Kasumi-1 (cell line): ENCODE measurements around the gene LPP.

ENCODE experiments used
- DNase-seq, 2 experiments: peaks; one replicate each; lab custom pipeline; 2025; lab: John Stamatoyannopoulos, UW

The LPP gene

DNA sequence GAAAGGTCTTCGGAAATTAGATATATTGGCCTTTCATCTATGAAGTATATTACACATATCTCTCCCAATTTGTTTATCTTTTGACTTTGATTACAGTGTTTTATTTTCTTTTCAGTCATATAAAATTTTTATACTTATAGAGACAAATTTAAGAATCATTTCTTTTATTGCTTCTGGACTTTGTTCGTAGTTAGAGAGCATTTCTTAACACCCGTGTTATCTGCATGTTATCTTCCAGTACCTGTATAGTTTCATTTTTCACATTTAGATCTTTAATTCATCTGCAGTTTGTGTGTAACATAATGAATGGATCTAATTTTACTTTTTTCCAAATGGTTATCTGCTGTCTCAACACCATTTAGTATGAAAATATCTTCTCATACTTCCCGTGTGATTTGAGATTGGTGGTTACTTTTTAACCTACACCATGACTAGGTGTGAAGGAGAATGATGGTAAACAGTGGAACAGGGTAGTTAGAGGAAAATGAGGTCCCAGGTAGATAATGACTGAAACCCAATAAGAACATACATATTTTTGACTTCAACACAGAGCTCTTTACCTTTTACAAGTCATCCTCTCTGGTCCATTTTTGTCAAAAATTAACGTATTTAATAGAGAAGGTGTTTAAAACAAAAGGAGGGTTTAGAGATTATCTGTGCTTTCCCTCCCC lies 99.3 kb downstream of the LPP start:
- DNase-seq = no peak

DNA sequence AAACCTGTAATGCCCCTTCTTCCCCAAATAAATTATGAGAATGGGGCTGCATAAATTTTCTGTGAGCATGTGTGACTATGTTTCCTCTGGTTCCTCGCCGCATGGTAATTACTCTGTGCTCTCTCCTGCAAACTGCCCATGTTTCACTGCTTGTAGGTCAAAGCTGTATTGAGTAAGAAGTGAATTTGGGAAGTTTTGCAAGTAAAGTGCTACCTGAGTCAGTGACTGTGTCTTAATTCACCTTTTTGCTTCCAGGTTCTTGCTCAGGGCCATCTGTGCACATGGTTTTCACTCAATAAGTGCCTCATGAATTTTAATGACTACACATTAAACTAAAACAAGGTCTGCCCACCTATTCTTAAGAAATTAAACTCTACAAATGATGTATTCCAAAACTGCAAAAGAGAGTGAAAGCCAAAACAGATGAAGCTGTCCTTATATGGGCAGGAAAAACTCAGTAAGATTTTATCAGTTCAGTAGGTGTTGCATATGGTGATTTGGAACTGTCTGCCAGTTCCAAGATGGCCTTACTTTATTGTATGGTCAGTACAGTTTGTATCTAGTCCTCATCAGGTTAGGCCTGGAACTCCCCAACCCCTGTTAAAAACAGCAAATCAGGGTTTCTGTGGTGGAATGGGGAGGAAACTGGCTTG lies 100.0 kb downstream of the LPP start:
- DNase-seq = no peak

DNA sequence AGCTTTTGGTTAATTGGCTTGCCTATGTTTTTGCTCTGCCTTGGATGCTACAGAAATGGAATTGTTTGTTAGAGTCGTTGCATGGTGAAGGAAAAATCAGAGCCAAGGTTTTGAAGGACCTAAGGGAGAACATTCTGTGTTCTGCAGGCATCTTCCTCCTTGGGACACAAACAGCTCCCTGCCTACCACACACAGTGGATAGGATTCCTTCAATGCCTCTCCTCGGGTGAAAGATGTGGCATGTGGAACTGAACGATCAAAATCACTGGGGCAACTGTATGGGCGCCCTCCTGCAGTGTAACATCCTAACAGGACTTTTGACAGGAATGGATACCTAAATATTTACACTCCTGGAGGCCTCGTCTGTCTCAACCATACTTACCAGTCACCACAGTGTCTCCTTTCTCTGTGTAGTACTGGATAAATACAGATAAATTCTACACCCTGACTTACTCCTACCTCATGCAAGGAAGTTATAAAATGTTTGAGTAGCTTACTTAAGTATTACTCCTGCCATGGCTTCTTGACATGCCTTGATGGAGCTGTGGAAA lies 100.6 kb downstream of the LPP start:
- no peak for DNase-seq

DNA sequence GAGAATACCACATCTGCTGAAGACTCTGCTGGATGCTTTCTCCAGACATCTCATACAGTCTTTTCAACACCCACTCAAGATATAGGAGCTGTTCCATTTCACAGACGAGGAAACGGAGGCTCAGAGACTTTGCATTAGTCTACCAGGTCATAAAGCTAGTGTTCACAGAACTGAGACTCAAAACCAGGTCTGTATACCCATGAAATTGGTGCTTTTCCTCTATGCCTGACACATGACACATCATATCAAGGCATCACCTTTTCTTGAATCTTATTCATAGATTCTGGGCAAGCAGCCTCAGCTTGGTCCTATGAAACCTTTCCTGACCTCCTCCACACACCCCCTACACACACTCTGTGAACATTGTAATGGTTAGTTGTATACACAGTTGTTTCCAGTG lies 101.2 kb downstream of the LPP start:
- DNase-seq = no peak

DNA sequence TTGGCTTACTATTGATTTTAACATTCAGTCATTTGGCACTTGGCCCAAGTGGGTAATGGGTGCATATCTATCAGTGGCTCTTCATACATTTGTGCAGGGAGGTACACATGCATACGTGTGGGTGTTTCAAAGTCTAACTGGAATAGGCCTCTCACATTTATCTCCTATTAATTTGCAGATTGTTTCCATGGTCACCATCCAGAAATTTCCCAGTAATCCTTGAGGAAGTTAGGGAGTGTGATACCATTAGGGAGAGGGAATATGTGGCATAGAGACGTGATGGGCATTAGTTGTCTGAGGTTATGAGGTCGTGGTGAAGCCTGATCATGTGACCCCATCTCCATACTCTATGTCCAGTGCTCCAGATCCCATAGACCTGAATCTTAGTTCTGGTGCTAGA lies 102.8 kb downstream of the LPP start:
- no peak for DNase-seq

DNA sequence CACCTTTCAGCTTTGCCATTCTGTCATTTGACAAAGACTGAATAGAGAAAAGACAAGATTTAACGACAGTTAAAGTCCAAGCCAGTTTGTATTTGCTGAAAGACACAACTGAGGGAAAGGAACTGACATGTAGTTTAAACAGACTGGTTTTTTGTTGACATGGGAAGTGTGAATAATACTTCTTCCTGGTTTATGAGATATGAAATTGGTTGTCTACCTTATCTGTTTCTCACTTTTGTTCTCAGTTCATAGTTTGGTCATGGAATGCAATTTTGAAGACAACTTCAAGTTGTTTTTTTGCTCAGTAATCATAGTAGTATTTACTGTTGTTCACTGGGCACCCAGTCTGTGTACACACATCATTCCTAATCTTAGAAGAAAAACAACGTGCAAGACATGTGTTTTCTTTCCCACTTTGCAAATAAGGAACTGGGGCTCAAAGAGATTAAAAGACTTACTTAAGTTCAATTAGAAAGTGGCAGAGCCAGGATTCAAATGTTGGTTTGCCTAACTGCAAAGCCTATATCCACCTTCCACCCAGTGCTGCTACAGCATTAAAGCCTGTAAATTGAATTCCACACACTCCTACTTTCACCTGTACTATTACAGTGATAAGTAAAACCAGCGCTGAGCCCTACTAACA lies 103.5 kb downstream of the LPP start:
- DNase-seq = no peak

DNA sequence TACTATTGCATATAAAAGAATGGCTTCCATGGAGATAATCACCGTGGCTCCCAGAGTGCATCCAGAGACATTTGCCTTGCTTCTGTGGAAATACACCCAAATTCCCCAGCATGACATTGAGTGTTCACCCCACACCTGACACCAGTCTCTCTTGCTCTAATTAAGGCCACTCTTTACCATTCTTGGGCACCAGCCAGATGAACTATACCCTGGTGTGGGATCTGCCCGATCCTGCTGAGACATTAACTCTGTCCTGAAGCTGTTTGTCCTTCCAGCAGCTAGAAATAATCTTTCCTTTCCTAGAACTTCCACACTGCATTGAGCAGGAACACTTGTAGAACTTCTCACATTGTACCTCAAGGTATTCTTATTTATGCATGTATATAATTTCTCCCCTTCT lies 105.2 kb downstream of the LPP start:
- no peak for DNase-seq

DNA sequence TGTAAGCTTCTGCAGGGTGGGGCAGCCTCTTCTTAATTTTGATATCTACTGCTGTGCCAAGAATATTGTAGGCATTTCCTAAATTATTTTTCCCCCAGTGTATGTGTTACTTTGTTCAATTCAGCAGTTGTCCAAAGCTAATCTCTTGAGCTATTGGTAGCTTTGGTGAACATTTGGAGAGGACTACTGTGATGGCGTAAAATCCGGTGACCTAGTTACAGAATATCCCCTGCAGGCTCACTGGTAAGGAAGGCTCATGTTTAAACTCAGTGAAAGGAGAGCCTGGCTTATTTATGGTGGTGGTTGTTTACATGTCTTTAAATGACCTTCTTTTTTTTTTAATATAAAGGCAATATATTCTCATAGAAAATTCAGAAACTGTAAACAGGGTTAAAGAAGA lies 105.6 kb downstream of the LPP start:
- no peak for DNase-seq

DNA sequence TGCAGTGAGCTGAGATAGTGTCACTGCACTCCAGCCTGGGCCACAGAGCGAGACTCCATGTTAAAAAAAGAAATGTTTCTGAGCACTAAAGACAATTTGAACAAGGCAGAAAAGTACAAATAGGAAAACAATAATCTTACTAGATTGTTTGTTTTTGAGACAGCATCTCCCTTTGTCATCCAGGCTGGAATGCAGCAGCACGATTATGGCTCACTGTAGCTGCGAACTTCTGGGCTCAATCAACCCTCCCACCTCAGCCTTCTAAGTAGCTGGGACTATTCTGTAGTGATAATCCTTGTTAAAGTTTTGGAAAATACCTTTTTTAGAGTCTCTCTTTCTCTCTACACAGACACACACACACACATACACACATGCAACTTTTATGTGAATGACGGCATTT lies 107.1 kb downstream of the LPP start:
- DNase-seq = no peak

DNA sequence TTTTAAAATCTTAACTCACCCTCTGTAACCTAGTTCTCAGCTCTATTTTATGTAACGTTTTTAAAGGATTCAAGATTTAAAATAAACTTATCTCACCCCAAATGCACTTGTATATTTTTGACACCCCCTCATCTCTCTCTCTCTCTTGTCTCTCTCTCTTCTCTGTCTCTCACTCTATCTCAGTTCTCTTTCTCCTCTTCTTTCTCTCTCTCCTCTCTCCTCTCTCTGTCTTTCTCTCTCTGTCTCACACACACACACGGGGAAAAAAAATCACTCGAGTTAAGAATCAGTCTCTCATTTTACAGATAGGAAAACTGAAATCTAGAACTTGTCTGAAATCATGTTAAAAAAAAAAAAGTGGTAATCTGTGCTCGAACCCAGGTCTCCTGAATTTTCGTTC lies 108.5 kb downstream of the LPP start:
- no peak for DNase-seq

DNA sequence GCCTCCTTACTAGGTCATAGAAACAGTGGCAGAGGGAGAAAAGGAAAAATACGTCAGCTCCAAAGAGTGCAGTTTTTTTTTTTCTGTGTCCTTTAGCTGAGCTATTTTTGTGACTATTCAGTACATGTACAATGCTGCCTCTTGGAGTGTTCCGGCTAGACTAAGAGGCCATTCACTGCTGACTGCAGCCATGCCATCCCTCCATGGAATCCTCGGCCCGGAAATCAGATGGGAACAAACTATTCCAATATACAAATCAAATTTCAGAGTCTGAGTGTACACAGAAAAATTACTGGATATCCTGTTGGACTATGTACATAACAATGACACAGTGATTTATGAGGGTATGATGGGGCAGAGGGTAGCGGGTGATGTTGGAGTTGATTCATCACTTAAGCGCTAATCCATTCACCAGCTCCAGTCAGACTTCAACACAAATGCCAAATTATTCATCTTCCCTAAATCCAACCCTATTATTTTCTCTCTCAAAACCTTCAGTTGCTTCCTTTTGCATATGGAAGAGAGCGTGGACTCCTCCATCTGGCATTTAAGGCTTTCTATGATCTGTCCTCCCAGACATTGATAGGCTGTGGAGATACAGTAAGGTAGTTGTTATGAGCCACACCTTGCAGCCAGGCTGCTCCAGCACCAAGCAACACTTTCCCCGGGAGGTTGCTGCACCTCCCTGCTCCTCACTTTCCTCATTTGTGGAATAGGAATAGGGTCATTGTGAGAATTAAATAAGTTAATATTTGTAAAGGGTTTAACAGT lies 109.1 kb downstream of the LPP start:
- no peak for DNase-seq

DNA sequence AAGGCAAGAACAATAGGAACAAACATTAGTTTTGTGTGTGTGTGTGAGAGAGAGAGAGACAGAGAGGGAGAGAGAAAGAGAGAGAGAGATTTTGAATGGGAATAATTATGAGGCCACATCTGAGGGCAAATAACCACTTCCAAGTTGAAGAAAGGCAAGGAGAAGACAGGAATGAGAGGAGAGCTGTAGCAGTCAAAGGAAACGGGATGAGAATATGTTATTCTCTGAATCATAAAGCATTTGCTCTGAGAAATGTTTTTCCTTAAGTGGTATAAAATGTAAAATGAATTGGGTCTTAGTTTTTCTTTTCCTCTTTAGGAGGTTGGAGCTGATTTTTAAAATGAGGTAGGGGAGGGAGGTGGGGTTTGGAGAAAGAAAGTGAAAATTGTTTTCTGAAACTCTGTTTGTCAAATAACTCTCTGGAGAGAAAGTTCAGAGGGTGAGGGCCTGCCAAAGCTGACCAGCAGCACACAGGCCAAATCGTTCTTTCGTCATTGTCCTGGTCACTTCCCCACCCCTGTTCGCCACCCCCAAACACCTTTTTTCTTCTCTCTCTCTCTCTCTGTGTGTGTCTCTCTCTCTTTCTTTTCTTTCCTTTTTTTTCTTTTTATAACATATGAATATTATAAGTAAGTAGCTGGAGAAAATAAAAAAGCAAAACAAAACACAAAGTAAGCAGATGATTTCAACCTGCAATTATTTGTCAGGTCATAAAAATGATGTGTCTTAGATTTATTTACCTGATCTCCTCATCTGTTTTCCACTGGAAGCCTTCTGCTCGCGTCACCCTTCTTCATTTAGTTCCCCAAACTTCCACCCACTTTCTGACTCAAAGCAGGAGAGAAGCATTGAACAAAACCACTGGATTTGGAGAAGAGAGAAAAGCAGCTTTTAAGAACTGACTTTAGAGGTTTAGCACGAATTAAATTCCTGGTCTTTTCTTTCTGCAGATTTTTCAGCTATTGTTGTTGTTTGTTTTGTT lies 110.6 kb downstream of the LPP start:
- no peak for DNase-seq

DNA sequence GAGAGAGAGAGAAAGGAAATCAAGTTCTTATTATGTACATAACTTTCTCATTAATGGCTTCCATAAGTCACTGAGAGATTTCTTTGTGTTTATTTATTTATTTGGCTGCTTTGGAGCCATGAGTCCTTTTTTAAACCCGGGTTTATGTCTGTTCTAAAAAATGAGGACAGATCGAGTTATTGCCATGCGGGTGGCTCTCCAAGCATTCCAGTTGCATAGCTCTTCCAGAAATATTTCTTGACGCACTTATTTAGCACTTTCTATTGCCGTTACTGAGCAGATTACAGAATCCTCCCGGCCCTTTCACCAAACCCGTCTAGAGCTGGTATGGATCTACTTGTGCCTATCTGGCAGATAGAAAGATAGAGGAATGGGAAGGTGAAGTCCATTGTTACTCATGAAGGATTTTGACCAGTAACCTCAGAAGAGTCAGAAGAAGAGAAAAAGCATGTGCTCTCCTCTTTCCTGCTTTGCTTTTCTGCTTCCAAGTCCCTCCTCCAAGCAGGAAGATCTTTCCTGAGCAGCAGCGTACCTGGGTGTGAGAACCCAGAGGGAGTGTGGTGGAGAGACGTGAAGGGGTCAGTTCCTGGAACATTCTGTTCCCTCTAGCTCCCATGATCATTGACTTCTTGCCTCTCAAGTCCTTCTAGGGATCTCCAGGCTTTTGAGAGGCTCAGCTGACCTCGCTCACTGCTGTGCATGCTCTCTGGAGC lies 112.8 kb downstream of the LPP start:
- no peak for DNase-seq

DNA sequence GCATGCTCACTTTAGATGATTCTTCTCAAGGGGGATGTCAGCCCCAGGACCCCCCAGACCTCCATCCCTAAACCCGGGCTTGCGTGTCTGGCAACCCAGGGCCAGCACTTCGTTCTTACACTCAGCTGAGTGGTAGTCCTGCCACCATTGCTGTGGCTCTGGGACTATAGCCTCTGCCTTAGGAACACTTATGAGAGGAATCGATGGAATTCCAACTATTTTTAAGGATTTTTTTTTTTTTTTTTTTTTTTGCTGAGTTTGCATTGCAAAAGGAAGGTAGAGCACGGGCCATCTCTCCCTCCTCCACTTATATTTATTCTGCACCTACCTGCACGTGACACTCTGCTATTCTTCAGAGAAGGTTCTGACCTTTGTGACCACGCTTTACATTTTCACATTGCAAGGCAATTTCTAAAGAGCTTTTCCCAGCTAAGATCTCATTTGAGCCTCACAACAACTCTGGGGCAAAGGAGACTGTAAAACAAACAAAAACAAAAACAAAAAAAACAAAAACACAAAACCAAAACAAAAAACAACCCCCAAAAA lies 113.9 kb downstream of the LPP start:
- no peak for DNase-seq

DNA sequence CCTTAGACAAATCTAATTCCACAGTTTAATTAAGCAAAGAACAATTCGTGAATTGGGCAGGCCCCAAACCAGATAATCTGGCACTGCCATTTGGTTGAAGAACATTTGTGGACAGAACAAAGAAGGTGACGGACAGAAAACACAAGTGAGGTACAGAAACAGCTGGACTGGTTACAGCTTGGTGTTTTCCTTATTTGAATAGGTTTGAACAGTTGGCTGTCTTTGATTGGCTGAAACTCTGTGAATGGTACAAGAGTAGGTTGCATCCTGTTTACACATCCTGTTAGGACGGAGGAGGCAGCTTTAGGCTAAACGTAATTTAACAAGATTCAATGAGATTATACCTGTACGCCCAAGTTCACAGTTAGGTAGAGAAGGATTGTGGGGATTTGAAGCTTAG lies 114.4 kb downstream of the LPP start:
- no peak for DNase-seq

DNA sequence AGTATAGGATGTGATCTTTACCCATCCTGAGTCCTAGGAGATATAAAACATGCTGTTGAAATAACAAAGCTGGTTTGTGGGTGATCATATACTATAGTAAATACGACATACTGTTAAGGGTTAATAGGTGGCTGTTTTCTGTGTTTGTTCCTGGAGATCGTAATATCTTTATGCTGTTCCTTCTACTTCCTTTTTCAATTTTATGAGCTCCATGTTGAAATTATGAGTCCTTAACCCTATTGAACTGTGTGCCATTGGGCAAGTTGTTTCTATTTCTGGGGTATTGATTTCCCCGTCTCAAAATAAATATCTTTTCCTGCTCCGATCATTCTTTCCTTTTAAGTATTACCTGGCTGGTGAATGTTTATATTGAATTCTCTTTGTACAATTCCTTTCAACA lies 115.1 kb downstream of the LPP start:
- DNase-seq = no peak

DNA sequence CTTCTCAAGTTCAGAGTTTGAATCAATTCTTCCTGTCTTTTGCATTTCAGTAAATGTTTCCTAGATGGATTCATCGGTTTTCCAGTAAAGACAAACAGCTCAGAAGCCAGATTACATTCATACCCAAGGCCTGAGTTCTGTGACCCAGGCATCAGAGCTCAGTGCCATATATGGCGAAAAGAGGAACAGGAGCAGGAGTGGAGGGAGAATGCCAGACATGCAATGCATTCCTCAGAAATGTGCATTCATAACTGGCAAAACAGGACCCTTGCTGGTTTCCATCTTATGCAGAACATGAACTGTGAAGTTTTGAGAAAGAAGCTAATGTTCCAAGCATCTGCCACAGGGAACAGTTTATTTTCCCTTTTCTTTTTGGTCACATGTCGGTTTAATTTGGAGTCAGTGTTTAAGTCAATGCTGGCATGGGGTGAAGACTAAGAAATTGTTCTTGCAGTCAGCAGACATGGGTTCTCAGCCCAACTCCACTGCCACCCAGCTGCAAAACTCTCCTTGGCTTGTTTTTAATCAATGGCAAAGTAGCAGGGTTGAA lies 116.5 kb downstream of the LPP start:
- DNase-seq = peak; percentile 58 to 68

DNA sequence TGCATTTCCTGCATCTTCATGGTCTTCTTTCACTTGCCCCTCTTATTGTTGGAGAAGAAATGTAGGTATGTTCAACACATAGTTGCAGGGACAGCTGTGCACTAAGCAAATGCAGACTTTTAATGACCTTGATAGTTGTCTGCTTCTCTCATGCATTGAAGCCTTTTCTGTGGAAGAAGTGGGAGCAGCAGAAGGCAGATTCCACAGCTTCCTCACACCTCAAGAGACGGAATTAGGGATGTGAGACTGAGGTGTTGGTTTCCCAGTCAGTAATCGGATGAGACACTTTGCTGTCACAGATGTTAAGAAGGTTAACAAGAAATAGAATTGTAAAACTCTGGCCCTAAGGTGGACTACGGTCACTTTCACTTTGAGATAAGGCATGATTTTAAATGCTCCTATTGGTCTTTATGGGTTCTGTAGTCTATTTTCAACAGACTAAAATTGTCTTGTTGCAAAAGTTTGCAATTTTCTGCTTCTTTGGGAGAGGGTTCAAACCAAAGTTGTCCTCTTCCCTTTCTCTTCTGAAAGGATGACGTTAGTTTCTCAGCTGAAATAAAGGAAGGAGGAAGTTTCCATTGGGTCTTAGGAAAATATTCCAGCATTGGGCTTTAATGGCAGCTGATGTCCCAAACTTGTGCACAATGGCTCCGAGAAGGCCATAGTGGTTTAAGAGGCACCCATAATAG lies 117.4 kb downstream of the LPP start:
- DNase-seq = no peak
